A549 (cell line): ENCODE results near the gene NDUFS2.

ENCODE experiments used
- BHLHE40 ChIP-seq: IDR thresholded peaks from 2 replicates; pipeline ENCODE4 v1.6.1; 2012; ENCODE audit warnings: low read depth, low read length, inconsistent platforms
- CEBPB ChIP-seq, 2 experiments: fragments of >200 bp in 1 of 2; sonication (Bioruptor Twin) in 1 of 2; formaldehyde crosslinking in 1 of 2; IDR thresholded peaks; 2 replicates each; pipeline ENCODE4 v1.6.1; 2012 to 2016
- EP300 ChIP-seq, 2 experiments: fragments of >200 bp; sonication (Bioruptor Twin); formaldehyde crosslinking; IDR thresholded peaks; 2 replicates in 1 of 2; 3 replicates in 1 of 2; pipeline ENCODE4 v1.6.1; 2016 to 2017
- ESRRA ChIP-seq: fragments of 150-350 bp; IDR thresholded peaks from 2 replicates; pipeline ENCODE4 v1.6.1; 2014; ENCODE audit warnings: mild to moderate bottlenecking, low read length, borderline replicate concordance
- HDAC2 ChIP-seq: fragments of 200-600 bp; sonication (generic); IDR thresholded peaks from 2 replicates; pipeline ENCODE4 v1.6.1; 2016
- MAZ ChIP-seq: fragments of 150-350 bp; IDR thresholded peaks from 2 replicates; pipeline ENCODE4 v1.6.1; 2014; ENCODE audit warnings: antibody characterized with exemption, low read depth, low read length, borderline replicate concordance
- POLR2A ChIP-seq: IDR thresholded peaks from 2 replicates; pipeline ENCODE4 v1.6.1; 2012; ENCODE audit warnings: mild to moderate bottlenecking, low read length
- RCOR1 ChIP-seq: fragments of 150-350 bp; IDR thresholded peaks from 2 replicates; pipeline ENCODE4 v1.6.1; 2014; ENCODE audit warnings: antibody characterized with exemption, low read length, low read depth
- RFX5 ChIP-seq: fragments of 450-650 bp; IDR thresholded peaks from 2 replicates; pipeline ENCODE4 v1.7.1; 2014; ENCODE audit warnings: antibody characterized with exemption, mild to moderate bottlenecking, moderate library complexity
- ZC3H11A ChIP-seq: fragments of 450-650 bp; IDR thresholded peaks from 2 replicates; pipeline ENCODE4 v1.6.1; 2014; ENCODE audit warnings: antibody characterized with exemption, mild to moderate bottlenecking
- TF ChIP-seq, protein P1 (sequence below): fragments of >200 bp; sonication (Bioruptor Twin); formaldehyde crosslinking; IDR thresholded peaks from 3 replicates; pipeline ENCODE4 v1.5.1; 2016
- TF ChIP-seq, protein P2 (sequence below): IDR thresholded peaks from 2 replicates; pipeline ENCODE4 v1.6.1; 2012

DNA sequence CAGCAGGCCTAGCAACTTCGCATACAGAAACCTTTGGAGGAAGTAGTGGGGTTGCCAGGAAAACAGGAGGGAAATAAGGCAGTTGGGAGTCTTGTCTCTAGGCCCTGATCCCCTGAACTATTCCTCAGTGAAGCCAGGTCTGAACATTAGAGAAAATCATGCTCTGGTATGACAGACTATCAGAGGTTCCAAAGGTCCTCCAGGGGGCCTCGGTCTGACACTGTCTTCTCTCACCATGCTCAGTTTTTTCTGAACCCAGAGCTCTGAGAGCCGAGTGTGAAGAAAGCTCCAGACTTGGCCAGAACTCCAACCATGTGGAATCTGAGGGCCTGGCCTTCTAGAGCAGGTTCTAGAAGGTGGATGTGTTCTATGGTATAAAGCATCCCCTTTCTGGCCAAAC is 27.7 kb downstream of the NDUFS2 start:
- no peak for TF ChIP-seq HDAC2
- TF ChIP-seq, protein P1, sequence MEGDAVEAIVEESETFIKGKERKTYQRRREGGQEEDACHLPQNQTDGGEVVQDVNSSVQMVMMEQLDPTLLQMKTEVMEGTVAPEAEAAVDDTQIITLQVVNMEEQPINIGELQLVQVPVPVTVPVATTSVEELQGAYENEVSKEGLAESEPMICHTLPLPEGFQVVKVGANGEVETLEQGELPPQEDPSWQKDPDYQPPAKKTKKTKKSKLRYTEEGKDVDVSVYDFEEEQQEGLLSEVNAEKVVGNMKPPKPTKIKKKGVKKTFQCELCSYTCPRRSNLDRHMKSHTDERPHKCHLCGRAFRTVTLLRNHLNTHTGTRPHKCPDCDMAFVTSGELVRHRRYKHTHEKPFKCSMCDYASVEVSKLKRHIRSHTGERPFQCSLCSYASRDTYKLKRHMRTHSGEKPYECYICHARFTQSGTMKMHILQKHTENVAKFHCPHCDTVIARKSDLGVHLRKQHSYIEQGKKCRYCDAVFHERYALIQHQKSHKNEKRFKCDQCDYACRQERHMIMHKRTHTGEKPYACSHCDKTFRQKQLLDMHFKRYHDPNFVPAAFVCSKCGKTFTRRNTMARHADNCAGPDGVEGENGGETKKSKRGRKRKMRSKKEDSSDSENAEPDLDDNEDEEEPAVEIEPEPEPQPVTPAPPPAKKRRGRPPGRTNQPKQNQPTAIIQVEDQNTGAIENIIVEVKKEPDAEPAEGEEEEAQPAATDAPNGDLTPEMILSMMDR, result no peak
- no peak for TF ChIP-seq CEBPB (IDR thresholded peaks at IDR 0.05)
- no peak for TF ChIP-seq MAZ
- no peak for TF ChIP-seq RCOR1
- no peak for TF ChIP-seq ZC3H11A
- no peak for TF ChIP-seq EP300 (IDR thresholded peaks at IDR 0.05)
- TF ChIP-seq BHLHE40, result no peak
- TF ChIP-seq, protein P2, sequence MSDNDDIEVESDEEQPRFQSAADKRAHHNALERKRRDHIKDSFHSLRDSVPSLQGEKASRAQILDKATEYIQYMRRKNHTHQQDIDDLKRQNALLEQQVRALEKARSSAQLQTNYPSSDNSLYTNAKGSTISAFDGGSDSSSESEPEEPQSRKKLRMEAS, result no peak
- TF ChIP-seq POLR2A, result no peak
- no peak for TF ChIP-seq RFX5
- TF ChIP-seq ESRRA, result no peak
